PC-9 (cell line): ENCODE data around the gene COG3.

ENCODE experiments used
- CTCF ChIP-seq: fragments of 200-600 bp; sonication (generic); conservative IDR thresholded peaks from 2 replicates; pipeline ENCODE4 v1.6.1; 2017; ENCODE audit warnings: mixed run types, antibody characterized with exemption, mild to moderate bottlenecking, moderate library complexity
- EZH2 ChIP-seq: fragments of 200-600 bp; sonication (generic); IDR thresholded peaks from 2 replicates; pipeline ENCODE4 v1.8.0; 2017; ENCODE audit warnings: antibody characterized with exemption, low read depth

- TF ChIP-seq EZH2 (no peak), CTCF (no peak)
These were observed 15.7 kb upstream of the COG3 start for GRCh38 chr13:45448965-45449559.
